ENCODE data around the gene LARP1.
"Not testable (repeated sequence)": the region's sequence is repeated elsewhere in the genome, so short reads cannot be mapped to it uniquely, and the experiment has no call there.

LARP1 gene

GRCh38 chr5:154721481-154722058 lies 33.6 kb upstream of the LARP1 start:
- H3K4me1 ChIP-seq (ENCODE audit: control insufficient read depth, insufficient read depth, low read length) = no peaks in the 10 kb centered on the region
- WGBS, 2 experiments = 28 to 34% methylated on average over 5 of the region's 5 CpGs
- no peaks in the 10 kb centered on the region for H3K36me3 ChIP-seq (ENCODE audit: control insufficient read depth, insufficient read depth, low read length)
- H3K27ac ChIP-seq (ENCODE audit: insufficient read depth, low read depth, low read length, poor library complexity, severe bottlenecking) = no peak overlapping the region
- no peaks in the 10 kb centered on the region for H3K27me3 ChIP-seq (ENCODE audit: control insufficient read depth, insufficient read depth, low read length, poor library complexity, severe bottlenecking)
- H3K9me3 ChIP-seq (ENCODE audit: control insufficient read depth, low read length) = no peaks in the 10 kb centered on the region
- H3K4me3 ChIP-seq (ENCODE audit: insufficient read depth, low read depth, low read length) = no peak overlapping the region

DNA sequence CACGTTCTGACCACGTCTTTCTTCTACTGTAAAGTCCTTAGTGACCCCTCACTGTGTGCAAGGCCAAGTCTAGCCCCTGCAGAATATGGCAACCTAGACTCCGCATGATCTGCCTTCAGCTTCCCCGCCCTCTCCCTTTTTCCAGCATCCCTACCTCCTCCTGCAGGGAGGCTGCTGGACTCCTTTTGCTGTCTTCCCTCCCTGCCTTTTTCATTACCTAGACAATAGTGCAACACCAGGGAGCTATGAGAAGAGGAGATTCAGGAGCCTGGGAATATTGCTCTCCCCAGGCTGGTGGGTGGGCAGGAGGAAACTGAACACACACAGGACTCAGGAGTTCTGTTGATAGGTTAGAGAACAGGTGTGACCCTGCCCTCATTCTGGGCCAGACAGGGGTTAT lies 33.1 kb upstream of the LARP1 start:
- WGBS, 2 experiments = 30 to 35% methylated on average over 4 of the region's 4 CpGs
- no peaks in the 10 kb centered on the region for H3K27me3 ChIP-seq (ENCODE audit: control insufficient read depth, insufficient read depth, low read length, poor library complexity, severe bottlenecking)
- H3K9me3 ChIP-seq (ENCODE audit: control insufficient read depth, low read length) = no peaks in the 10 kb centered on the region
- no peaks in the 10 kb centered on the region for H3K4me1 ChIP-seq (ENCODE audit: control insufficient read depth, insufficient read depth, low read length)
- no peak overlapping the region for H3K27ac ChIP-seq (ENCODE audit: insufficient read depth, low read depth, low read length, poor library complexity, severe bottlenecking)
- no peaks in the 10 kb centered on the region for H3K36me3 ChIP-seq (ENCODE audit: control insufficient read depth, insufficient read depth, low read length)
- no peak overlapping the region for H3K4me3 ChIP-seq (ENCODE audit: insufficient read depth, low read depth, low read length)

DNA sequence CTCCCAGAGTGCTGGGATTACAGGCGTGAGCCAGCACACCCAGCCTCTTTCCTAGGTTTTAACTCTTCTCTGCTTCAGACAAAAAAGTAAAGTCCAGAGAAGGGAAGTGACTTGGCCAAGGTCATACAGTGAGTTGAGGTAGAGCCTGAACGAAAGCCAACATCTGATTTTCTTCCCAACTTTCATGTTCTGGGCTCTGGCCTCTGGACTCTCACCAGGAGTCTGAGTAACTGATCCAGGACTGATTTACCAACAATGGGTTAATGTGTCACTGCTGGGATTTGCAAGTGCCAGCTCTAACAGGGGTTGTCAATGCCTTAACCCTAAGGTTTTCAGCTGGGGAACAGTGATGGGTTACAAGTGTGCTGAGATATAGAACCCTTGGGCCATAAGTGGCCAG lies 32.2 kb upstream of the LARP1 start:
- WGBS, 2 experiments = 84% methylated on average over 2 of the region's 2 CpGs

GRCh38 chr5:154723740-154724505 lies 31.3 kb upstream of the LARP1 start:
- no peaks in the 10 kb centered on the region for H3K9me3 ChIP-seq (ENCODE audit: control insufficient read depth, low read length)
- no peaks in the 10 kb centered on the region for H3K27me3 ChIP-seq (ENCODE audit: control insufficient read depth, insufficient read depth, low read length, poor library complexity, severe bottlenecking)
- H3K4me3 ChIP-seq (ENCODE audit: insufficient read depth, low read depth, low read length) = no peak overlapping the region
- no peak overlapping the region for H3K27ac ChIP-seq (ENCODE audit: insufficient read depth, low read depth, low read length, poor library complexity, severe bottlenecking)
- no peaks in the 10 kb centered on the region for H3K36me3 ChIP-seq (ENCODE audit: control insufficient read depth, insufficient read depth, low read length)
- 55 to 61% methylated on average over 2 of the region's 2 CpGs for WGBS, 2 experiments
- no peaks in the 10 kb centered on the region for H3K4me1 ChIP-seq (ENCODE audit: control insufficient read depth, insufficient read depth, low read length)

More for the DNA sequence above, 32.2 kb upstream of the LARP1 start:
- Histone ChIP-seq H3K36me3 (ENCODE audit: control insufficient read depth, insufficient read depth, low read length) (no peaks in the 10 kb centered on the region), H3K27me3 (ENCODE audit: control insufficient read depth, insufficient read depth, low read length, poor library complexity, severe bottlenecking) (no peaks in the 10 kb centered on the region), H3K4me3 (ENCODE audit: insufficient read depth, low read depth, low read length) (no peak overlapping the region), H3K27ac (ENCODE audit: insufficient read depth, low read depth, low read length, poor library complexity, severe bottlenecking) (no peak overlapping the region), H3K9me3 (ENCODE audit: control insufficient read depth, low read length) (no peaks in the 10 kb centered on the region), H3K4me1 (ENCODE audit: control insufficient read depth, insufficient read depth, low read length) (no peaks in the 10 kb centered on the region)

- Histone ChIP-seq H3K27ac (ENCODE audit: insufficient read depth, low read depth, low read length, poor library complexity, severe bottlenecking) (no peak overlapping the region), H3K9me3 (ENCODE audit: control insufficient read depth, low read length) (no peaks in the 10 kb centered on the region), H3K4me1 (ENCODE audit: control insufficient read depth, insufficient read depth, low read length) (no peaks in the 10 kb centered on the region), H3K36me3 (ENCODE audit: control insufficient read depth, insufficient read depth, low read length) (no peaks in the 10 kb centered on the region), H3K4me3 (ENCODE audit: insufficient read depth, low read depth, low read length) (no peak overlapping the region), H3K27me3 (ENCODE audit: control insufficient read depth, insufficient read depth, low read length, poor library complexity, severe bottlenecking) (no peaks in the 10 kb centered on the region)
- 88 to 100% methylated on average over 1 of the region's 1 CpG for WGBS, 2 experiments
Observed at GRCh38 chr5:154727361-154727760, 27.8 kb upstream of the LARP1 start.

DNA sequence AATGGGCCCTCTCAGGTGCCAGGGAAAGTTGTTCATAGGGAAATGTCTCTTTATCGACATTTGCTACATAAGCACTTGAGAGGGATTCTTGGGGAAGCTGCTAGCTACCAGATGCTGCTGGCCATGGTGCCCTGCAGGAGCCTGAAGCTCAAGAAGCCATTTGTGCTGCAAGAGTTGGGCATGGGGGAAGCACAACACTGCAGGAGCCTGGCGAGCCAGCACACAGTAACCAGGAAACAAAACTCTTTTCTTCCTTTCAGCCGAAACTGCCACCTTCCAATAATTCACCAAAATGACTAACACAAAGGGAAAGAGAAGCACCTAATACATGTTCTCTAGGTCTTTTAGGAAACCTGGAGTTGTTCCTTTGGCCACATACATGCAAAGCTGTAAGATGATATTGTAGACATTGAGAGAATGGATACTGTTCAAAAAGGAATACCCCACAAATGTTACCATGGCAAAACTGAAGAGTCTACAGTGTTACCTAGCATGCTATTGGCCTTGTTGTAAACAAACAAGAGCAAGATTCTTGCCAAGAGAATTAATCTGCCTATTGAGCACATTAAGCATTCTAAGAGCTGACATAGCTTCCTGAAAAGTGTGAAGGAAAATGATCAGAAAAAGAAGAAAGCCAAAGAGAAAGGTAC lies 26.1 kb upstream of the LARP1 start:
- no peak overlapping the region for H3K4me3 ChIP-seq (ENCODE audit: insufficient read depth, low read depth, low read length)
- H3K4me1 ChIP-seq (ENCODE audit: control insufficient read depth, insufficient read depth, low read length) = no peaks in the 10 kb centered on the region
- whole genome bisulfite sequencing, 2 experiments = 77 to 90% methylated on average over 3 of the region's 3 CpGs
- H3K27me3 ChIP-seq (ENCODE audit: control insufficient read depth, insufficient read depth, low read length, poor library complexity, severe bottlenecking) = no peaks in the 10 kb centered on the region
- no peaks in the 10 kb centered on the region for H3K36me3 ChIP-seq (ENCODE audit: control insufficient read depth, insufficient read depth, low read length)
- no peak overlapping the region for H3K27ac ChIP-seq (ENCODE audit: insufficient read depth, low read depth, low read length, poor library complexity, severe bottlenecking)
- no peaks in the 10 kb centered on the region for H3K9me3 ChIP-seq (ENCODE audit: control insufficient read depth, low read length)

- 96 to 97% methylated on average over 3 of the region's 3 CpGs for WGBS, 2 experiments
- no peaks in the 10 kb centered on the region for H3K9me3 ChIP-seq (ENCODE audit: control insufficient read depth, low read length)
- H3K4me1 ChIP-seq (ENCODE audit: control insufficient read depth, insufficient read depth, low read length) = no peaks in the 10 kb centered on the region
Observed at GRCh38 chr5:154729613-154730012, 25.6 kb upstream of the LARP1 start.

GRCh38 chr5:154730761-154731160 lies 24.4 kb upstream of the LARP1 start:
- H3K4me3 ChIP-seq (ENCODE audit: insufficient read depth, low read depth, low read length); H3K27me3 ChIP-seq (ENCODE audit: control insufficient read depth, insufficient read depth, low read length, poor library complexity, severe bottlenecking); H3K4me1 ChIP-seq (ENCODE audit: control insufficient read depth, insufficient read depth, low read length); H3K9me3 ChIP-seq (ENCODE audit: control insufficient read depth, low read length); H3K36me3 ChIP-seq (ENCODE audit: control insufficient read depth, insufficient read depth, low read length); H3K27ac ChIP-seq (ENCODE audit: insufficient read depth, low read depth, low read length, poor library complexity, severe bottlenecking): not testable (repeated sequence)
- WGBS, 2 experiments = 91 to 95% methylated on average over 7 to 8 of the region's 8 CpGs

More at GRCh38 chr5:154729613-154730012, 25.6 kb upstream of the LARP1 start:
- no peaks in the 10 kb centered on the region for H3K27me3 ChIP-seq (ENCODE audit: control insufficient read depth, insufficient read depth, low read length, poor library complexity, severe bottlenecking)
- H3K27ac ChIP-seq (ENCODE audit: insufficient read depth, low read depth, low read length, poor library complexity, severe bottlenecking) = no peak overlapping the region
- no peak overlapping the region for H3K4me3 ChIP-seq (ENCODE audit: insufficient read depth, low read depth, low read length)
- no peaks in the 10 kb centered on the region for H3K36me3 ChIP-seq (ENCODE audit: control insufficient read depth, insufficient read depth, low read length)

- Histone ChIP-seq H3K27ac (ENCODE audit: insufficient read depth, low read depth, low read length, poor library complexity, severe bottlenecking) (no peak overlapping the region), H3K27me3 (ENCODE audit: control insufficient read depth, insufficient read depth, low read length, poor library complexity, severe bottlenecking) (no peaks in the 10 kb centered on the region)
- WGBS, 2 experiments = 100% methylated on average over 1 of the region's 1 CpG
Observed at GRCh38 chr5:154732212-154732611, 23.0 kb upstream of the LARP1 start.

More at GRCh38 chr5:154732212-154732611, 23.0 kb upstream of the LARP1 start:
- Histone ChIP-seq H3K4me3 (ENCODE audit: insufficient read depth, low read depth, low read length) (no peak overlapping the region), H3K4me1 (ENCODE audit: control insufficient read depth, insufficient read depth, low read length) (no peaks in the 10 kb centered on the region), H3K36me3 (ENCODE audit: control insufficient read depth, insufficient read depth, low read length) (no peaks in the 10 kb centered on the region), H3K9me3 (ENCODE audit: control insufficient read depth, low read length) (no peaks in the 10 kb centered on the region)
